K562 (cell line): ENCODE results near the gene CELSR3. TPM values are rescaled to one million over a fixed set of nuclear protein-coding genes. Genes with fewer than 3 reads are reported as not detected.

Experiments used
- AFF1 ChIP-seq, 2 experiments: fragments of 450-650 bp; IDR thresholded peaks; 2 replicates each; pipeline ENCODE4 v1.6.1; 2018; ENCODE audit warnings: mild to moderate bottlenecking in 2 of 2, low read depth in 1 of 2; ENCODE audit not compliant: partially characterized antibody in 2 of 2
- ARID3B ChIP-seq: fragments of 250-450 bp; sonication (Bioruptor Pico); IDR thresholded peaks from 2 replicates; pipeline ENCODE4 v1.4.0; 2020; ENCODE audit warnings: borderline replicate concordance
- CUX1 ChIP-seq: fragments of 200-800 bp; sonication (Bioruptor generic); IDR thresholded peaks from 2 replicates; pipeline ENCODE4 v1.6.1; 2016; ENCODE audit warnings: missing genetic modification characterization, missing compliant biosample characterization
- E2F8 ChIP-seq: fragments of 450-650 bp; IDR thresholded peaks from 2 replicates; pipeline ENCODE4 v1.7.1; 2018; ENCODE audit warnings: mild to moderate bottlenecking, low read depth; ENCODE audit not compliant: partially characterized antibody
- NR3C1 ChIP-seq: sonication (generic); formaldehyde crosslinking; IDR thresholded peaks from 2 replicates; pipeline ENCODE4 v1.8.1; 2022; ENCODE audit warnings: missing genetic modification reagents
- NRF1 ChIP-seq, 2 experiments: fragments of 450-650 bp; IDR thresholded peaks in 1 of 2; conservative IDR thresholded peaks in 1 of 2; 2 replicates each; pipeline ENCODE4 v1.6.1; 2014; ENCODE audit warnings: mild to moderate bottlenecking in 2 of 2
- SAP30 ChIP-seq: fragments of 200-600 bp; sonication (generic); IDR thresholded peaks from 2 replicates; pipeline ENCODE4 v1.6.1; 2012; ENCODE audit warnings: borderline replicate concordance, low read depth, mild to moderate bottlenecking, moderate library complexity, low read length, control low read depth, inconsistent platforms; ENCODE audit not compliant: insufficient read depth, poor library complexity, severe bottlenecking
- TCF3 ChIP-seq: sonication (generic); formaldehyde crosslinking; IDR thresholded peaks from 2 replicates; pipeline ENCODE4 v1.4.0; 2020; ENCODE audit warnings: mild to moderate bottlenecking, missing genetic modification reagents
- TEAD4 ChIP-seq, 2 experiments: sonication (generic) in 1 of 2; formaldehyde crosslinking in 1 of 2; IDR thresholded peaks; 2 replicates each; pipeline versions ENCODE4 v1.6.1 to v1.8.0; 2012 to 2022; ENCODE audit warnings: borderline replicate concordance in 1 of 2, inconsistent platforms in 1 of 2, low read length in 1 of 2, mild to moderate bottlenecking in 1 of 2, missing genetic modification reagents in 1 of 2
- TRIM24 ChIP-seq, 2 experiments: fragments of 450-650 bp; IDR thresholded peaks; 2 replicates each; pipeline ENCODE4 v1.6.1; 2016
- ZBTB17 ChIP-seq: fragments of 450-650 bp; formaldehyde crosslinking; IDR thresholded peaks from 2 replicates; pipeline ENCODE4 v1.4.0; 2020; ENCODE audit warnings: mild to moderate bottlenecking
- ZNF217 ChIP-seq: sonication (generic); formaldehyde crosslinking; IDR thresholded peaks from 2 replicates; pipeline ENCODE4 v1.8.0; 2022; ENCODE audit warnings: mild to moderate bottlenecking, missing genetic modification reagents
- polyA plus RNA-seq, 8 experiments: library from polyadenylated mRNA; depleted of rRNA in 4 of 8; stranded (reverse) in 5 of 8; unstranded in 3 of 8; fragments of >200 nt; fragmentation: Nextera tagmentation in 2 of 8; fragmentation: Illumina TruSeq in 1 of 8; extraction: Ambion mirVana in 2 of 8; extraction: Trizol in 1 of 8; gene quantifications; 2 replicates each; pipeline versions ENCODE4 v1.2.1 to v1.2.3, GENCODE V29; 2011 to 2014; ENCODE audit warnings: inconsistent platforms in 1 of 8, missing spikeins in 1 of 8
- total RNA-seq, 7 experiments: library from RNA; depleted of rRNA in 6 of 7; stranded (reverse); fragments of >200 nt in 6 of 7; fragmentation: Illumina TruSeq in 2 of 7; extraction: Trizol in 2 of 7; gene quantifications; 2 replicates each; pipeline versions ENCODE4 v1.2.1 to v1.2.3, GENCODE V29; 2011 to 2021; ENCODE audit warnings: low replicate concordance in 1 of 7

Gene CELSR3
- total and polyA plus RNA-seq, 9 of the 15 experiments (the other 6 are each of a cell fraction or from before 2014, with no cell fraction given) = 0.10 to 2.7 (median 0.76) TPM

GRCh38 chr3:48661501-48662144 is 1.1 kb downstream of the CELSR3 start (continued):
- peak in 1 of 2 experiments; percentile 100 for TF ChIP-seq AFF1 (IDR thresholded peaks at IDR 0.05; ENCODE audit: low read depth in 1 of 2, partially characterized antibody in 2 of 2)
- TF ChIP-seq TCF3 (CRISPR knock-in tag) = peak; percentile 63
- 0 out of 2 replicates have a peak, but pooled peaks have one; percentile 39 for TF ChIP-seq ZBTB17 (CRISPR knock-in tag)
- TF ChIP-seq NR3C1 (CRISPR knock-in tag) = peak; percentile 100
- TF ChIP-seq E2F8 = peak; percentile 64
- peak; percentile 90 for TF ChIP-seq ZNF217
- peak; percentile 58; the same call in 1 of the 2 replicates for TF ChIP-seq CUX1
- peak; percentile 97 for TF ChIP-seq SAP30
- TF ChIP-seq TEAD4 (IDR thresholded peaks at IDR 0.05; ENCODE audit: low read length) = no peak
- TF ChIP-seq TEAD4 (CRISPR knock-in tag; IDR thresholded peaks at IDR 0.05; ENCODE audit: borderline replicate concordance) = peak; percentile 94
- TF ChIP-seq NRF1 (conservative IDR thresholded peaks at IDR 0.05 in 1 of 2, IDR thresholded peaks at IDR 0.05 in 1 of 2) = peak; percentile 91 to 93
- 0 out of 4 replicates have a peak, but pooled peaks of 1 of the 2 experiments have one; percentile 16 for TF ChIP-seq TRIM24 (IDR thresholded peaks at IDR 0.05)
- TF ChIP-seq ARID3B (CRISPR knock-in tag) = no peak
